ENCODE results near the gene DLG2.
A peak's percentile ranks its signal among the peaks of the same experiment; 100 is the strongest.

DLG2 gene

DNA sequence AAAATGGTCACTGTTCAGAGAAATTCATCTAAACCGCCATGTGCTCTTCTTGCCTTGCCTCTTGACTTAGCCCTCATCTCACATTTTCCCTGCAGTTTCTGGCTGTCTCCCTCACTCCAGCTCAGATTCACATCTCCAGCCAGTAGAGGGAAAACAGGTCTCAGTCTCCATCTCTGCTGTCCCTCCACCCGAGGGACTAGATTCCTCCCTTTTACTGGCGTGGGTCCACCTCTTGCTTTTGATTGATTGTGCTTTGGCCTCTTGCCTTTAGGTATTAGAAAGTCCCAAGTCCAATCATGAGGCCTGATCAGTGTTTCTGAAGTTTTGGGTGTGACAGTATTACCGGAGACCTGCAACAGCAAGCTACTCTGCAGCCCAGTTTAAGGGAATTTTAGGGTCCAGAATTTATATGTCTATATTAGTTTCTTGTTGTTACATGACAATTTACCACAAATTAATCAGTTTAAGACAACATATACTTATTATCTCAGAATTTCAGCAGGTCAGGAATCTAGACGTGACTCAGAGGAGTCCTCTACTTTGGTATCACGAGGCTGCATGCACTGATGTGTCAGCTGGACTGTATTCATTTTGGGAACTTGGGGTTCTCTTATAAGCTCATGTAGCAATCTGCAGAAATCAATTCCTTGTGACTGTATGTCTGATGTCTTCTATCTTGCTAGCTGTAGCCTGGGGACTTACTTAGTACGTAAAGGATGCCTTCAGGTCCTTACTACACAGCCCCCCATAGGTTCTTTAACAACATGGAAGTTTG lies 1535.7 kb downstream of the DLG2 start:
- FAIRE-seq (no peak), DNase-seq (ENCODE audit: insufficient read length, low spot score) (no peak)
- TF ChIP-seq, protein P1, sequence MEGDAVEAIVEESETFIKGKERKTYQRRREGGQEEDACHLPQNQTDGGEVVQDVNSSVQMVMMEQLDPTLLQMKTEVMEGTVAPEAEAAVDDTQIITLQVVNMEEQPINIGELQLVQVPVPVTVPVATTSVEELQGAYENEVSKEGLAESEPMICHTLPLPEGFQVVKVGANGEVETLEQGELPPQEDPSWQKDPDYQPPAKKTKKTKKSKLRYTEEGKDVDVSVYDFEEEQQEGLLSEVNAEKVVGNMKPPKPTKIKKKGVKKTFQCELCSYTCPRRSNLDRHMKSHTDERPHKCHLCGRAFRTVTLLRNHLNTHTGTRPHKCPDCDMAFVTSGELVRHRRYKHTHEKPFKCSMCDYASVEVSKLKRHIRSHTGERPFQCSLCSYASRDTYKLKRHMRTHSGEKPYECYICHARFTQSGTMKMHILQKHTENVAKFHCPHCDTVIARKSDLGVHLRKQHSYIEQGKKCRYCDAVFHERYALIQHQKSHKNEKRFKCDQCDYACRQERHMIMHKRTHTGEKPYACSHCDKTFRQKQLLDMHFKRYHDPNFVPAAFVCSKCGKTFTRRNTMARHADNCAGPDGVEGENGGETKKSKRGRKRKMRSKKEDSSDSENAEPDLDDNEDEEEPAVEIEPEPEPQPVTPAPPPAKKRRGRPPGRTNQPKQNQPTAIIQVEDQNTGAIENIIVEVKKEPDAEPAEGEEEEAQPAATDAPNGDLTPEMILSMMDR (IDR thresholded peaks at IDR 0.05; ENCODE audit: insufficient read depth, missing control alignments) = no peak

DNA sequence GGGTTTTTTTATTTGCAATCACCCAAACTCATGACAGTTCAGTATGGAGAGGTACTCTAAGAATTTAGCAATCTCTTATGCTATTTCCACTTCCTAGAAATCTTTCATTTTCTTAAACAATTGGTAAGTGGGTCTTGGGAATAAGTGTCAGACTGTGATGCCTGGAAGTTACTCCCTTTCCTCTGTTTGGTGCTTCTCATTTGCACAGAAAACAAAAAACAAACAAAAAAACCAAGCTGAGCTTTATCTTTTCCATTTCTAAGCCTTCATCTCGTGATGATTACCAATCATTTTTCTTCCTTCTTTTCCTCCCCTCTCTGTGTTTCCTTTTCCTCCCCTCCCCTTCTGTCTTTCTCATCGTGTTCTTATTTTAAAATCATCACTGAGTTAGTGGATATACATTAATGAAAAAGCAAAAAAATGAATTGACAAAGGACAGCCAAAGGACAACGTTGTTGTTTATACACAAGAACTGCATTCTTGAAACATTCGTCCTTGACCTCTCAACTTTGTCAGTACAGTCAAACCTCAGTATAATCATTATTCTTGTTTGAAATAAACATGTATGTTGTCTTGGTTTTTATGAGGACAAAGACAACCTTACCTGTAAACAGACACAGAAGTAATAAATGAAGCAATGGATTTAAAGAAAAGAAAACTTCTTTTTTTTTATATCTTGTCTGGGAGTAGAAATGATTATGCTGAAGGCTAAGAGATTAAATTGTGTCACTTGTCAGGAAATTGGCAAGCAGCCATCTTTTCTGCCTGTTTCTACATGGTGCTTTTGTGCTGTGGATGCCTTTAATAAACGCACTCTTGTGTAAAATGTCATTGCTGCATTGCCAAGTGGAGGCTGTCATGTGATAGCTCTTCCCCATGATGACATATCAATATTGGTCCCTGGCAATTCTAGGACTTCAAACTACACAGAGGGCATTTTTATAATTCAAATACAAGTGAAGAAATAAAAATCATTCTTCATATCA lies 1537.8 kb downstream of the DLG2 start:
- TF ChIP-seq, protein P1 (IDR thresholded peaks at IDR 0.05; ENCODE audit: insufficient read depth, missing control alignments) = no peak
- FAIRE-seq = peak; percentile 21
- no peak for DNase-seq (ENCODE audit: insufficient read length, low spot score)

DNA sequence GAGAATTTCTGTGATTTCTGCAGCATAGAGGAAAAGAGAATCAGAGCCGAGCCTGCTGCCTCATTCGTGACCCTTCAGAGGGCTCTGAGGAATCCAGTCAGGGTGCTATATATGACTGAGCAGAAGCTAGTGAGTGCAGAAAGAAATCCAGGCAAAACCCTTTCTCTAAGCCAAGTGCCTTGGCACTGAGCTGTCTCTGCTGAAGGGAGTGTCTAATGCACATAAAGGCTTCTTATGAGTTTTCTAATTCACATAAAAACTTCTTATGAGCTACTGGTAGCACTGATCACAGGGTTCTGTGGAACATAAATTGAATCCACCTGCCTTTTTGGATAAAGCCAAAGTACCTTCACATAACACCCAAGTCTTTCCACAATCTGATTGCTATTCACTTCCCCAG lies 1555.3 kb downstream of the DLG2 start:
- FAIRE-seq (no peak), DNase-seq (ENCODE audit: insufficient read length, low spot score) (no peak)

DNA sequence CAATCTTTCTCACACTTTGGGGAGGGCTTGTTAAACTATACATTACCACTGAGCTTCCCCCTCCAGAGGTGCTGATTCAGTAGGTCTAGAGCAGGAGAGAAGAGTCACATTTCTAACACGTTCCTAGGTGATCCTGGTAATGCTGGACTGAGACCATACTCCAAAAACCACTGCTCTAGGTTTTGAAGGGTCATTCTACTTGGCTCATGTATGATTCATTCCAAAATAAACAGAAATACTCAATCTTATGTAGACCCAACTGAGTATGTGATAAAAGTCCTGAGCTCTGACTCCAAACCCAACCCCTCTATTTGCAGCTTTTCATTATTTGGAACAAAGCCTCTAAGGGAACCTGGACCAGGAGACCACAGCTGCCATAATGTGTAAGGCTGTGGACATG lies 1558.1 kb downstream of the DLG2 start:
- DNase-seq (ENCODE audit: insufficient read length, low spot score) (no peak), FAIRE-seq (no peak)
- TF ChIP-seq, protein P1 (IDR thresholded peaks at IDR 0.05; ENCODE audit: insufficient read depth, missing control alignments) = no peak

More for the DNA sequence above, 1555.3 kb downstream of the DLG2 start:
- TF ChIP-seq, protein P1 (IDR thresholded peaks at IDR 0.05; ENCODE audit: insufficient read depth, missing control alignments) = no peak

DNA sequence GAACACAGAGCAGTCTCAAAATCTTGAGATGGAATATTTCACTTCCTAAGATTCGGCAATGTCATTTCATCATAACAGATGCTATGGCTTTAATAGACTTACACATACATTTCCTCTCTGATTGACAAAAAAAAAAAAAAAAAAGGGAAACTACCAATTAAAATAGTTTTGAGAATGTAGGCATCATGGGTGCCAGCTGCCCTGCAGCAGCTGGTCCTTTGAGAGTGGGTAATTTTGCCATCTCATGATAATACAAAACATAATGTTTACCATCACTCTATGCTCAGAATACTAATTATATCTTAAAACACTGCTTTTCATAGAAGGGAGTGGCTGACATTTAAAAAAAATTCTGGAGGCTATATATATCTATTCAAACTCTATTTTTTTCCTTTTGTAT lies 1565.4 kb downstream of the DLG2 start:
- DNase-seq (ENCODE audit: insufficient read length, low spot score) (no peak), FAIRE-seq (no peak)
- TF ChIP-seq, protein P1 (IDR thresholded peaks at IDR 0.05; ENCODE audit: insufficient read depth, missing control alignments) = no peak

DNA sequence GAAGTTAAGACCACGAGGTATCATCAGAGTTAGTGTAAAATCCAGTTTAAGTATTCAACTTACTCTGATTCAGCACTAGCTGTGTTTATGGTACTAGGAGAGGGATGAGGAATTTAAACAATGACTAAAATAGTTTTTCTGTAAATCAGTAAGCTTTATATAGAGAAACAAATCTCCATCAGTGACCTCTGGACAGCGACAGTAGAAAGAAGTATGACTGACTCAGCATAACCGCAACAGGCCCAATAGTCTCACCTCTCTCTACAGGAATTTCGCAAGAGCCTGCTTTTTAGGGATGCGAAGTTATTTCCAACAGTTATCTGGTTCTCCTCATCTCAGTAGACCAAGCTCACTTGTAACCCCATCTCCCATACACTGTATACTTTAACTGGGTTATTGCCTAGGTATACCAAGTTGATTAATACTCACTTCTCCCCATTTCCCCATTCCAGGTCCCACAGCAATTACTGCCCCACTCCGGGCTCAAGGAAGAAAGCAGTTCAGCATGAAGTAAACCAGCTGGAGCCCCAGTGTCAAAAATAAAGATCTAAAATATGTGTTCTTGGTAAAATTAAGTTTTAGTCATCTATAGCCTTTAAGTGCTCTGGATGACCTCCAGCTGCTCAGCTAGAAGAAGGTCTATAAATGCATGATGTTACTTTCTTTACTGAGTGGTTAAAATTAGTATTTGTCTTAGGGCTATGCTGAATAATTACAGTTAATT lies 1570.3 kb downstream of the DLG2 start:
- TF ChIP-seq, protein P1 (IDR thresholded peaks at IDR 0.05; ENCODE audit: insufficient read depth, missing control alignments) = no peak
- DNase-seq (ENCODE audit: insufficient read length, low spot score) (no peak), FAIRE-seq (peak; percentile 16)
